ENCODE data around the gene ST14. TPM values are rescaled to one million over a fixed set of nuclear protein-coding genes. Genes with fewer than 3 reads are reported as not detected.

The ST14 gene
- polyA plus RNA-seq, 10 donors: 0.27 to 5.9 (median 0.53) TPM

GRCh38 chr11:130133716-130134115 is 25.9 kb upstream of the ST14 start:
- no peak for DNase-seq

GRCh38 chr11:130136107-130136506 is 23.5 kb upstream of the ST14 start:
- no peak for DNase-seq

DNA sequence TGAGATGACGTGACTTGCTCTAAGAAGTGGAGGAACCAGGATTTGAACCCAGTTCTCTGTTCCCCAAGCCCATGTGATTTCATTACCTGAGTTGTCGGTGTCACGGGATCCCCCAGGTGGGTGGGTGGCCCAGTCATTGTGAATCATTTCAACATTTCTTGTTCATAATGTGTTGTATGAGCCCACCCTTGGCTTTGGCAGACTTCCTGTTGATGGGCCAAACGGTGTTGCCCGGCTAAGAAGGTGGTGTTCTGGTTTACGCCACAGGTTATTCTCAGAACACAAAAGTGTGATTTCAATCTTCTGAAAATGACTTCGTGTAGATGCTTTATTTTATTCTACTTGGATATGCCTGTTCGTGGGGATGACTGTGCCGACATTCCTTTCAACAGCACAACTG is 21.6 kb upstream of the ST14 start:
- DNase-seq: no peak

DNA sequence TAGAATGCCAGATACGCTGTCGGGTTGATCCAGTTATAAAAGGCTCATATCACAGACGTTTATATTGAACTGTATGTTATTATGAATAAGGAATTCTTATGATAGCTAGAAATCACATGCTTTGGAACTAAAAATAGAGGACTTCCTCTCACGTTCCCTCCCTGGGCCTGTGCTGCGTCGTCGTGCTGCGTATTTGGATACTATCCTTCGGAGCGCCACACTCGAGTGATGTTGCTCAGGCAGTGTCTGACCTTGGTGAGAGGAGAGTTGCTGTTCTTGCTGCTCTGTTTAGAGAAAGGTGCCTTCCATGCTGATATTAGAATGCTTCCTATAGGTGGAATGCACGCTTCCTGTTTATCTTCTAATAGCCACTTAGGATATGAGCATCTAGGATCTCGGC is 20.2 kb upstream of the ST14 start:
- no peak for DNase-seq

DNA sequence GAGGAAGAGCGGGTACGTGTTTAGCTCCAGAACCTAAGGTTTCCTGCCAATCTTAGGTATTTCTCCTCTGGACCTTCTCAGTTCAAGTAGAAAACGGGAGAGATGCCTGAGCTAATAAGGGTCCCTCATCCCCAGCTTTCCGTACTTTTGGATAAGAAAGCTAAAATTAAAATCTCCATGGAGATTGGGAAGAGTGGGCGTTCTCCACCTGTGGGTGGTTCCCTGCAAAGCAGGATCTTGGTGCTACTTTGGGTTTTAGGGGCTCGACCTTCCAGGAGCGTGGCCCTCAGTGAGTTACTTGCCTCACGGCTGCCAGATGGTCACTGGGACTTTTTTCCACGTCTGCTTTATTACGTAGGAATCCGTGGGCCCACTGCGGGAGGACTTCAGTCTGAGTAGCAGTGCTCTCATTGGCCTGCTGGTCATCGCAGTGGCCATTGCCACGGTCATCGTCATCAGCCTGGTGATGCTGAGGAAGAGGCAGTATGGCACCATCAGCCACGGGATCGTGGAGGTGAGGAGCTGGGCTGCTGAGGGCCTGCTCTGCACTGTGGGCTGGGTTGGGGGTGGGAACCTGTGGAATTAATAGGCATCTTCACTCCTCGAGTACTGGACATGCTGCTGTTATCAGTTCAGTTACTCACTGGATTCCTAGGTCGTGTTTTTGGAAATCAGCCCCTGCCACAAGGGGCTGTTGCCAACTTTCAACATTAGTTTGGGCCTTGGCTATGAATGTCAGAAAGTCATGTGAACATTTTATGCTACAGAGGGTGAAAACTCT is 17.8 kb upstream of the ST14 start:
- DNase-seq: no peak

DNA sequence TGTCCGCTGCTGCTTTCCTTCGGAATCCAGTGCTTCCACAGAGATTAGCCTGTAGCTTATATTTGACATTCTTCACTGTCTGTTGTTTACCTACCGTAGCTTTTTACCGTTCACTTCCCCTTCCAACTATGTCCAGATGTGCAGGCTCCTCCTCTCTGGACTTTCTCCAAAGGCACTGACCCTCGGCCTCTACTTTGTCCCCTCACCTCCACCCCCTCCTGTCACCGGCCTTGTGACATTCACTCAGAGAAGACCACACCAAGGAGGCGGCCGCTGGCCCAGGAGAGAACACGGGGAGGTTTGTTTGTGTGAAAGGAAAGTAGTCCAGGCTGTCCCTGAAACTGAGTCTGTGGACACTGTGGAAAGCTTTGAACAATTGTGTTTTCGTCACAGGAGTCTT is 15.4 kb upstream of the ST14 start:
- DNase-seq: no peak

DNA sequence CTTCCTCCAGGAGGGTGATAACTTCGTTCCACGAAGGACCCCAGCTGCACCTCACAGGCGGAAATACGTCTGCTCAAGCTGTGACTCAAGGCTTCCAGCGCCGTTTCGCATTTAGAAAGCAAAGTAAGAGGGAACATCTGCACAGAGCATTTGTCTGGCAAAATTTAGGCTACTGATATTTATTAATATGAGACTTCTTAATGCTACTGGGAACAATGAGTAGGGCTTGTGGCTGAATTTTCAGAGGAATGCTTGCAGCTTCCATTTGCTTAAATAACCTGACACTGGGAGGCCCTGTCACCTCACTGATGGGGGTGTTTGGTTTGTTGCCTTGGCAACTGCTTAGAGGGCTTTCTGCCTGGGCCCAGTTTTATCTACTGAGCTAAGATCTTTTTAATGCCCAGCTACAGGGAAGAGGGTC is 14.7 kb upstream of the ST14 start:
- peak in 2 of 3 donors; percentile 52 to 77 for DNase-seq

GRCh38 chr11:130145311-130145812 is 14.2 kb upstream of the ST14 start:
- DNase-seq: no peak

DNA sequence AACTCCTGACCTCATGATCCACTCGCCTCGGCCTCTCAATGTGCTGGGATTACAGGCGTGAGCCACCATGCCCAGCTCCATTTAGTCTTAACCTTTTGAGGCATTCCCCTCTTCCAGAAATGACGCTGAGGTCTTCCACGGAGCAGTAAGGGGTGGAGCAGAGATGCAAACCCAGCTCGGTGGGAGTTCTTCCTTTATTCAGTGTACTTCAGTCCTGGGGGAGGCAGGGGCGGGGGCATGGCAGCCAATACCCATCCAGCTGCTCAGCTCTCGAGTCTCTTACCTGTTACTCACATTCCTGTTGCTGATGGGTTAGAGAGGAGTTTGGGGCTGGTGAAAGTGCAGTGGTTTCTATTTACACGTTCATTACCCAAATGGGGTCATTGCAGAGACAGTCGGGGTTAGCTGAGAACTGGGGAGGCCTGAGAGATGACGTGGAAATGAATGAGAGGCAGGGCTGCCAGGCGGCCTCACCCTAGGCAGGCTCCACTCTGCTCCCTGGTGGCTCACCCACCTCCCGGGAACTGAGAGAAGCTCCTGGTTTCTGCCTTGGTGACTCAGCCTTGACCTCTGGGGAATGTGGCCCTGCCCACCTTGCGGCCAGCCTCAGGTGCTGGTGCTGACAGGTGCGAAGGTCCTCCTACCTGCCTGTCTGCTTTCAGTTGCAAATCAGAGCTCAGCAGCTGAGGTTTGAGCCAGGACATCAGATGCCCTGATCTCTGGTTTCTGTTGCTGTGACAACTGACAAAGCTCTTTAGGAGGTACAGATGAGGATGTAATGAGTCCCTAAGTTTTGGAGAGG is 13.4 kb upstream of the ST14 start:
- DNase-seq: no peak

GRCh38 chr11:130146796-130147195 is 12.8 kb upstream of the ST14 start:
- DNase-seq: peak in 1 of 3 donors; percentile 46

DNA sequence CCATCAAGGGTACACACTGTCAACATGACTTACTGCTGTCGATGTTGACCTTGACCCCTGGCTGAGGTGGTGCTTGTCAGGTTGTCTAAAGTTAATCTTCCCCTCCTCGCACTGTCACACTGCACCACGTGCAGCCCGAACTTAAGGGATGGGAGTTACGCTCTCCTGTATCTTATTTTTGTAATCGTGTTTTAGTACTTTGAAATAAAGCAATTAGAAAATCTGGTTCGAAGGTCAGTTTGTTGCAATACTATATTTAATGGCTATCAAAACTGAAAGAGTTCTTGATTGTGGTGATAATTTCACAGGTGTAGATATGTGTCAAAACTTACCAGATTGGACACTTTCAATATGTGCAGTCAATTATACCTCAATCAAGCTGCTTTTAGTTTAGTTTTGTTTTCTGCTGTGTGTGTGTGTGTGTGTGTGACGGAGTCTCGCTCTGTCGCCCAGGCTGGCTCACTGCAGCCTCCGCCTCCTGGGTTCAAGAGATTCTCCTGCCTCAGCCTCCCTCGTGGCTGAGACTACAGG is 10.7 kb upstream of the ST14 start:
- no peak for DNase-seq

- DNase-seq: no peak
Measured at GRCh38 chr11:130150790-130151189, 8.8 kb upstream of the ST14 start.

GRCh38 chr11:130151196-130151595 is 8.4 kb upstream of the ST14 start:
- no peak for DNase-seq

DNA sequence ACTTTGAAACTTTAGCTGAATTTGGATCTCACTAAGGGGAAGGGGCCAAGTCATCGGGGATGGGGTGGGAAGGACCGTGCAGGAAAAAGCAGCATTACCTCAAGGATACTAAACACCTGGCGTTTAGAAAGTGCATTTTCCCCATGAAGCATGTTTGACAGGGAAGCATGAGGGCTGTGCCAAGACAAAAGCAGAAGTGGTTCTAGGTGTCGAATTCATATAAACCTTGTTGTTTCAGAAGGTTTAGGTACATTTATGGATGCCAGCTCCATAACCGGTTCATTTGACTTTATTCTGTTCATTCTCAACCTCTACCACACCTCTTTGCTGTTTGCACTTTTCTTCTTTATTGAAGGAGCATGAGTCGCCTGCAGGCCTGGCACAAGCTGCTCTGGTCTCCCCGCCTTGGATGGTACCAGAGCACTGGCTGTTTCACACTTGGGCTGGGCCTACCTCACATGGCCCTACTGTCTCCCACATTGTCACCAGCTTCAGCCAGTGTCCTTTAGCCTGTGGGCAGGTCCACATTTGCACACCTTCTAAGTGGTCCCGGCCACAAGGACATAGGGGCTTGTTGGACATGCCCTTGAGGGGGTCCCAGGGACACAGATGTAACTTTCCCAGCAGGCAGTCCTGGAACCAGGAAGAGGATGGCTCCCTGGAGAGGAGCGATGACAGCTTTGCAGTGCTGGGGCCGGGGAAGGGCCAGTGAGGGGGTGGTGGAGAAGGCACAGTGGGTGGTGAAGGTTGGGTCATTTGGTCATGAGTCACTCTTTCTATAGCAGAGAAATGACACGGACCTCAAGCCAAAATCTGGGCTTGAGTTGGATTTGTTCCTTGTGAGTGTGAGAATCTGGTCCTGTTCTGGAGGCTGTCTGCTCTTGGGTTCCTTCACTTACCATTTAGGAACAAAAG is 3.2 kb upstream of the ST14 start:
- DNase-seq: no peak

DNA sequence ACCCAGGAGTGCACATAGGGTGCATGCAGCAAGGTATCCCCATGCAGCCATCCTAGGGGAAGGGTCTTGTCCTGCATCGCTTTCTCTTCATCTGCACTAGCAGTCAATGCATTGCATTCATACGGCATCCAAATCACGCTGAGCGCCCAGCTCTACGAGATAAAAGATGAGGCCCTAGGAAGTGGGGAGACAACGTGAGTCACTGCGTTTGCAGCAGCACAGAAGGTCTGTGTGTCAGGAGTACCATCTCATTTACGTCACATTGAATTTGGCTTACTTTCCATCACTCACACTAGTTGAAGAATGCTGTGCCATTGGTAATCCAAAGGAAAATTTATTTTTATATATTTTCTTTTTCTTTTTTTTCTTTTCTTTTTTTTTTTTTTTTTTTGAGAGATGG is 2.5 kb upstream of the ST14 start:
- no peak for DNase-seq

GRCh38 chr11:130157840-130158239 is 1.7 kb upstream of the ST14 start:
- DNase-seq: no peak

DNA sequence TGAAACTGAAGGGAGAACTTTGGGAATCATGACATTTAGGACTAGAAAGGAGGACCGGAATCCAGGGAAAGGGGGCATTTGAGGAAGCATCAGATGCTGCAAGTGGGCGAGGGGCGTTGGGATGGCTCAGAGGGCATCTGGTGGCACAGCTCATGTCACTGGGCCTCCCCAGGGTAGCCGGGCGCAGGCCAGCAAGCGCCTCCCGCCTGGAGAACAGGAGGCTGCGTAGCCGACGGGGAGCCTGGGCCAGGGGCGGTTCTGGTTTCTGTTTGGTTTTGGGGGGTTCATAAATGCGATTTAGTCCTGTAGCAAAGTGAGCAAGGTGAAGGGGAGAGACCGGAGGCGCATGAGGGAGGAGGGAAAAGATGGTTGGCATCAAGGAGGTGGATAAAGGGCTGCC is 443 bp upstream of the ST14 start:
- DNase-seq: no peak

GRCh38 chr11:130160498-130161155 is 1.0 kb downstream of the ST14 start:
- peak in 1 of 3 donors; percentile 60 for DNase-seq

GRCh38 chr11:130161441-130162145 is 2.0 kb downstream of the ST14 start:
- DNase-seq: peak in 1 of 3 donors; percentile 77

- no peak for DNase-seq
Measured at GRCh38 chr11:130162733-130163132, 3.2 kb downstream of the ST14 start.
